ENCODE measurements around the gene C14orf180. TPM values are rescaled to one million over a fixed set of nuclear protein-coding genes. Genes with fewer than 3 reads are reported as not detected.

Gene C14orf180
- total RNA-seq, 1 experiment from 2014 or later = not detected

- H3K4me2 ChIP-seq = no peak overlapping the region
- ChIA-PET CTCF (no interaction called here), POLR2A (ENCODE audit: unreplicated experiment) (no interaction called here)
- H3K27ac ChIP-seq = no peak overlapping the region
- intact Hi-C loops (cut with micrococcal nuclease; ENCODE audit: unreplicated experiment) = no loop called here
- no peaks in the 10 kb centered on the region for H3K4me1 ChIP-seq (replicated peaks; ENCODE audit: insufficient read depth)
- TF ChIP-seq, protein P1, sequence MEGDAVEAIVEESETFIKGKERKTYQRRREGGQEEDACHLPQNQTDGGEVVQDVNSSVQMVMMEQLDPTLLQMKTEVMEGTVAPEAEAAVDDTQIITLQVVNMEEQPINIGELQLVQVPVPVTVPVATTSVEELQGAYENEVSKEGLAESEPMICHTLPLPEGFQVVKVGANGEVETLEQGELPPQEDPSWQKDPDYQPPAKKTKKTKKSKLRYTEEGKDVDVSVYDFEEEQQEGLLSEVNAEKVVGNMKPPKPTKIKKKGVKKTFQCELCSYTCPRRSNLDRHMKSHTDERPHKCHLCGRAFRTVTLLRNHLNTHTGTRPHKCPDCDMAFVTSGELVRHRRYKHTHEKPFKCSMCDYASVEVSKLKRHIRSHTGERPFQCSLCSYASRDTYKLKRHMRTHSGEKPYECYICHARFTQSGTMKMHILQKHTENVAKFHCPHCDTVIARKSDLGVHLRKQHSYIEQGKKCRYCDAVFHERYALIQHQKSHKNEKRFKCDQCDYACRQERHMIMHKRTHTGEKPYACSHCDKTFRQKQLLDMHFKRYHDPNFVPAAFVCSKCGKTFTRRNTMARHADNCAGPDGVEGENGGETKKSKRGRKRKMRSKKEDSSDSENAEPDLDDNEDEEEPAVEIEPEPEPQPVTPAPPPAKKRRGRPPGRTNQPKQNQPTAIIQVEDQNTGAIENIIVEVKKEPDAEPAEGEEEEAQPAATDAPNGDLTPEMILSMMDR (conservative IDR thresholded peaks at IDR 0.05) = no peak
- TF ChIP-seq EZH2 (IDR thresholded peaks at IDR 0.05; ENCODE audit: low read depth) = no peak
- no peaks in the 10 kb centered on the region for H3K36me3 ChIP-seq (ENCODE audit: low read depth)
- H3K27me3 ChIP-seq (ENCODE audit: insufficient read depth, low read depth) = peaks cover 89% of the 10 kb centered on the region
- no peak overlapping the region for H2AFZ ChIP-seq
- H3K4me3 ChIP-seq = no peak overlapping the region
- H3F3A ChIP-seq (ENCODE audit: insufficient read depth, low read depth) = no peaks in the 10 kb centered on the region
- H3K9me3 ChIP-seq (ENCODE audit: insufficient read depth, low read depth) = no peaks in the 10 kb centered on the region
- no peaks in the 10 kb centered on the region for H3K9me2 ChIP-seq (ENCODE audit: insufficient read depth)
- DNase-seq = no peak
- H4K20me1 ChIP-seq (ENCODE audit: insufficient read depth) = no peaks in the 10 kb centered on the region
- no peaks in the 10 kb centered on the region for H3K79me2 ChIP-seq (ENCODE audit: low read depth)
- no TSS peak for BruUV-seq (replicated peaks)
Measured at GRCh38 chr14:104572668-104573067, 6.9 kb upstream of the C14orf180 start.

- Histone ChIP-seq H3K4me3 (no peak overlapping the region), H3K27ac (no peak overlapping the region), H3F3A (ENCODE audit: insufficient read depth, low read depth) (no peaks in the 10 kb centered on the region), H2AFZ (no peak overlapping the region), H3K79me2 (ENCODE audit: low read depth) (no peaks in the 10 kb centered on the region), H3K27me3 (ENCODE audit: insufficient read depth, low read depth) (peaks cover 92% of the 10 kb centered on the region), H3K9me3 (ENCODE audit: insufficient read depth, low read depth) (no peaks in the 10 kb centered on the region), H3K9me2 (ENCODE audit: insufficient read depth) (no peaks in the 10 kb centered on the region), H3K36me3 (ENCODE audit: low read depth) (no peaks in the 10 kb centered on the region), H4K20me1 (ENCODE audit: insufficient read depth) (no peaks in the 10 kb centered on the region), H3K4me2 (no peak overlapping the region), H3K4me1 (replicated peaks; ENCODE audit: insufficient read depth) (no peaks in the 10 kb centered on the region)
- no peak for DNase-seq
- ChIA-PET CTCF (no interaction called here), POLR2A (ENCODE audit: unreplicated experiment) (no interaction called here)
- no peak for TF ChIP-seq EZH2 (IDR thresholded peaks at IDR 0.05; ENCODE audit: low read depth)
- TF ChIP-seq, protein P1 (conservative IDR thresholded peaks at IDR 0.05) = no peak
- BruUV-seq (replicated peaks) = no TSS peak
- intact Hi-C loops (cut with micrococcal nuclease; ENCODE audit: unreplicated experiment) = no loop called here
Measured at GRCh38 chr14:104573930-104574329, 5.6 kb upstream of the C14orf180 start.

DNA sequence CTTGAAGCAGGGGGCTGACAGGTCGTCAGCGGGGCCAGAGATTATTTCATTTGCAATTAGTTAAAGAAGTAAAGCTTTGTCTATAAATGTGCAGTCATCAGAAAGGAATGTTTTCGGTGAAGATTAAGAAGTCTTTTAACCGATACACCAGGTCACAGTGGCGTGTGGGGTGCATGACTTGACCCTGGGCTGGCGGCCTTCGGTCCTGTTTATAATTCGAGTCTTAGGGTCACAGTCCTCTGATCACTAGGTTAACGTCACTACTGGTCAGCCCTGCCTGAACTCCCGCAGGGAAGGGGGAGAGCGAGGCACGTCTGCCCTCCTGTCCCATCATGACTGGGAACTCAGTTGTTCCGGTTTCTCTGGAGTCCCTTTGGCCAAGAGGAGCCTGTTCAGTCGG, 5.0 kb upstream of the C14orf180 start:
- Histone ChIP-seq H3K9me2 (ENCODE audit: insufficient read depth) (no peaks in the 10 kb centered on the region), H3K9me3 (ENCODE audit: insufficient read depth, low read depth) (no peaks in the 10 kb centered on the region), H3K27me3 (ENCODE audit: insufficient read depth, low read depth) (peaks cover 92% of the 10 kb centered on the region), H3F3A (ENCODE audit: insufficient read depth, low read depth) (no peaks in the 10 kb centered on the region), H3K36me3 (ENCODE audit: low read depth) (no peaks in the 10 kb centered on the region), H4K20me1 (ENCODE audit: insufficient read depth) (no peaks in the 10 kb centered on the region), H3K4me2 (no peak overlapping the region), H2AFZ (no peak overlapping the region), H3K79me2 (ENCODE audit: low read depth) (no peaks in the 10 kb centered on the region), H3K4me1 (replicated peaks; ENCODE audit: insufficient read depth) (no peaks in the 10 kb centered on the region), H3K4me3 (no peak overlapping the region), H3K27ac (no peak overlapping the region)
- no TSS peak for BruUV-seq (replicated peaks)
- DNase-seq = no peak
- ChIA-PET CTCF (no interaction called here), POLR2A (ENCODE audit: unreplicated experiment) (no interaction called here)
- intact Hi-C loops (cut with micrococcal nuclease; ENCODE audit: unreplicated experiment) = no loop called here
- TF ChIP-seq, protein P1 (conservative IDR thresholded peaks at IDR 0.05) = no peak
- TF ChIP-seq EZH2 (IDR thresholded peaks at IDR 0.05; ENCODE audit: low read depth) = no peak
